Activated CD4-positive, alpha-beta T cell treated with anti-CD3 and anti-CD28 coated beads, Interleukin-2, amount 10 ng/mL, durations not matched to agents 24 days and 14 days (primary cell): ENCODE measurements around the gene CACNA1A. TPM values are rescaled to one million over a fixed set of nuclear protein-coding genes. Genes with fewer than 3 reads are reported as not detected.

Experiments
- DNase-seq: peaks from one replicate; pipeline ENCODE4 v3.0.0; 2022
- H3K27ac Mint-ChIP-seq: one replicate; pipeline ENCODE4 v1.8.0; 2022; ENCODE audit warnings: mild to moderate bottlenecking, mixed read lengths
- H3K27me3 Mint-ChIP-seq: one replicate; pipeline ENCODE4 v1.8.0; 2022; ENCODE audit warnings: mixed read lengths
- H3K36me3 Mint-ChIP-seq: one replicate; pipeline ENCODE4 v1.8.0; 2022; ENCODE audit warnings: low read depth, mild to moderate bottlenecking, mixed read lengths
- H3K4me1 Mint-ChIP-seq: one replicate; pipeline ENCODE4 v1.8.0; 2021; ENCODE audit warnings: mixed read lengths
- H3K4me3 Mint-ChIP-seq: one replicate; pipeline ENCODE4 v1.8.0; 2022; ENCODE audit warnings: mild to moderate bottlenecking, moderate library complexity, mixed read lengths
- H3K9me3 Mint-ChIP-seq: one replicate; pipeline ENCODE4 v1.8.0; 2021; ENCODE audit warnings: mixed read lengths
- intact Hi-C: fragments of 100-400 bp; cut with micrococcal nuclease; formaldehyde crosslinking; loops from one replicate; pipeline ENCODE4 v1.15.1; 2023
- total RNA-seq: library from RNA; stranded (reverse); gene quantifications from 2 replicates; pipeline ENCODE4 v1.2.3, GENCODE V29; 2022

The CACNA1A gene
- total RNA-seq, 1 donor from 2014 or later, result 0.28 TPM

DNA sequence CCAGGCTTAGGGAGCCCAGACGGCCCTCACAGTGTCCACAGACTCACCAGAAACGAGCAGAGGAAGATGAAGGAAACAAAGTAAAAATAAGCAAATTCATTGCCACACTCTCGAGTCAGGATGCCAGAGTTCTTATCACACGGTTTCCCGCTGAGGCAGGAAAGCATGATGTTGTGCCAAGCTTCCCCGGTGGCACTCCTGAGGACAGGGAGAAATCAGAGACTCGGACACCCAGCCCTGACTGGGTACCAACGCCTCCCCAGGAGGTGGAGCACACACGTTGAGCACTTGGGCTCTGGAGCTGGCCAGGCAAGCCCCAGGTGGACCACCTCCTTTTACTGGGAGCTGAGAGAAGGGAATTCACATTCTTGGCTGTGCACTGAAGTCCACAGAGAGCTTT lies 274.6 kb downstream of the CACNA1A start:
- Mint-ChIP-seq H3K9me3 (peaks cover 5% of the 10 kb centered on the region), H3K4me3 (no peak overlapping the region), H3K36me3 (peaks cover 2% of the 10 kb centered on the region), H3K27ac (no peak overlapping the region), H3K4me1 (peaks cover 6% of the 10 kb centered on the region), H3K27me3 (peaks cover 9% of the 10 kb centered on the region)
- intact Hi-C loops, result no loop called here
- DNase-seq, result no peak

DNA sequence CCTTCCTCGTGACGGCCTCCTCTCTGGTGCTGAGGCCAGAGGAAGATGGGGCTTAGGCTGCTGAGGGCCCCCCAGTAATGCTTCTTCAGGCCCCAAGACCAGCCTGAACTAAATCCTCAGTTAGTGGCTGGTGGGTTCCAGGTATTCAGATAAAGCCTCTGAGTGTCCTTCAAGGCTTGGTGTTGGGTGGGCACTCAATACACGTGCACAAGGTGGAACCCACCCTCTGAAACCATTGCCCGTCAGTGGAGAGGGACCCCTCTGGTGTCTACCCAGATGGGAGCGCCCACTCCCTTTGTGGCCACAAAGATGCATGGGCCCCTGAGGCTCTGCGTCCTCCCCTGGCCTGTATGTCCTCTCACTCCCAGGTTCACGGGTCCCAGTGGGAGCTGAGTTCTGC lies 277.0 kb downstream of the CACNA1A start:
- no peaks in the 10 kb centered on the region for H3K36me3 Mint-ChIP-seq
- DNase-seq, result no peak
- H3K4me3 Mint-ChIP-seq, result no peak overlapping the region
- H3K27ac Mint-ChIP-seq, result no peak overlapping the region
- no peaks in the 10 kb centered on the region for H3K9me3 Mint-ChIP-seq
- peaks cover 12% of the 10 kb centered on the region for H3K27me3 Mint-ChIP-seq
- H3K4me1 Mint-ChIP-seq, result peaks cover under 1% of the 10 kb centered on the region
- intact Hi-C loops, result no loop called here

DNA sequence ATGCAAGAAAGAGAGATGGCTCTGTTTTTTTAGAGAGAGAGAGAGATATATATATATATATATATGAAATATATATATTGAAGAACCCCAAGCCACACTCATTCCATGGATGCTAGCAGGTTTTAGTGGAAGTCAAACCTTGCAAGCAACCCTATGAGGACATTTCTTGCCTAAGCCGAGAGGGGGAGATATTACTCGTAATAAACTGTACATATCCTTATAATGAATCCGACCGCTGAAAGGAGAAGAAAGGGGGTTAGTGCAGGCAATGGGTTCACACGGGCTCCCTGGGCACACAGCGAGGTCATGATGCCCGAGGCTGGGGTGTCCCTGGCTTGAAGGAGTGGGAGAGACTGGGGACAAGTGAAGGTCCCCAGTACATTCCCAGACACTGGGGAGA lies 277.7 kb downstream of the CACNA1A start:
- no peaks in the 10 kb centered on the region for H3K36me3 Mint-ChIP-seq
- no peak overlapping the region for H3K27ac Mint-ChIP-seq
- no peaks in the 10 kb centered on the region for H3K4me1 Mint-ChIP-seq
- intact Hi-C loops, result no loop called here
- no peak for DNase-seq
- H3K27me3 Mint-ChIP-seq, result peaks cover 13% of the 10 kb centered on the region
- H3K9me3 Mint-ChIP-seq, result no peaks in the 10 kb centered on the region
- H3K4me3 Mint-ChIP-seq, result no peak overlapping the region

DNA sequence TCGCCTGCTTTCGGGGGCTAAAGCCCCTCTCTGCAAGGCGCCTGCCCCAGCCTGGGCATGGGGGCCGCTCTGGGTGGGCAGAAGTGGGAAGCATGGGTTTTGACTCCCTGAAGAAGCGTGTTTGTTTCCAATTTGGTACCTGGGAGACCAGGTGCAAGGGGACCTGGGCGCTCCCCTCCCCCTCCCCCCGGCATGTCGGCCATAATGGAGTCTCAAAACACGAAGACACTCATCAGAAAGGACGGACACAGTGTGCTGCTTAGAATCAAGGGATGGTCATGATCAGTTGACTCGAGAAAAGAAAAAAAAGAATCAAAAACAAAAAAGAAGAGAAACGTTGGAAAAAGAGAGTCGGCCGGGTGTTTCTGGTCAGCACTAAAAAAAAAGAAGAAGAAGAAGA lies 279.3 kb downstream of the CACNA1A start:
- no peak overlapping the region for H3K4me3 Mint-ChIP-seq
- no peaks in the 10 kb centered on the region for H3K4me1 Mint-ChIP-seq
- no peak for DNase-seq
- H3K27me3 Mint-ChIP-seq, result peaks cover 9% of the 10 kb centered on the region
- no peaks in the 10 kb centered on the region for H3K9me3 Mint-ChIP-seq
- no peaks in the 10 kb centered on the region for H3K36me3 Mint-ChIP-seq
- no peak overlapping the region for H3K27ac Mint-ChIP-seq
- intact Hi-C loops, result no loop called here

DNA sequence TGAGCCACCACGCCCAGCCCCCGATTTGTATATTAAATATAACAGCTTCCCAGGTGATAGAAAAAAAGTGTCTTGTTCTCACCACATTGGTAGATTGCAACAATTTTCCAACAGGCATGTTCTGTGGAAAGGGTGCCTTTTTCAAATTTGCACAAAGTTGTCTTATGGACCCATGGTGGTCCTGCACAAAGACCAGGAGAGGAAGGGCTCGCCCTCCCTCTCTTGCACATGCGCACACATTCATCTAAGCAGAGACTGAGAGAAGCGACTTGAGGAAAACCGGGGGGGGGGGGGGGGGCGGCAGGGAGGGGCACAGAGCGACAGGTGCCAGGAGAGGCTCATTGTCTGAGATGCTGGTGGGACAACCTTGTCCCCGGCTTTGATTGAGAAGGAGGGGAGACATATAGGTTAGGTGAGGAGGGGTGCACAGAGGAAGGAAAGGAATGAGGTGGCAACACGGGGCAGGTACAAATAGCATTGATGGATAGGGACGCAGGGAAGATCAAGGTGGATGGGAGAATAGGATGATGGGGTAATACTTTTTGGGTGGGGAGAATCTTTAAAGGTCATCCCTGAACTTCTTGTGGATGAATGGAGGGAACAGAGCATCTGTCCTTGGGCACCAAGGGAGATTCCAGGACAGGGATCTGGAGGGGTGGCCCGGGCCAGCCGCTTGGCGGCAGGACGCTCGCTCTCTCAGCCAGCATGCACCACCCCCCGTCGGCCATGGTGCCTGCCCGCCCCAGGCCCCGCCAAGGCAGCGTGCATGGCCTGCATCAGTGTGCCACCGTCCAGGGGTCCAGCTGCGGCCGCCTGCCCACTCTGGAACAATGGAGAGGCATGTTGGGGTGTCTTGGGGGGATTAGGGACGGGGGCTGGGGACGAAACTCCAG lies 280.1 kb downstream of the CACNA1A start:
- Mint-ChIP-seq H3K4me1 (no peaks in the 10 kb centered on the region), H3K4me3 (no peak overlapping the region), H3K27ac (no peak overlapping the region), H3K36me3 (no peaks in the 10 kb centered on the region), H3K27me3 (peaks cover 11% of the 10 kb centered on the region), H3K9me3 (no peaks in the 10 kb centered on the region)
- intact Hi-C loops, result no loop called here
- DNase-seq, result no peak

DNA sequence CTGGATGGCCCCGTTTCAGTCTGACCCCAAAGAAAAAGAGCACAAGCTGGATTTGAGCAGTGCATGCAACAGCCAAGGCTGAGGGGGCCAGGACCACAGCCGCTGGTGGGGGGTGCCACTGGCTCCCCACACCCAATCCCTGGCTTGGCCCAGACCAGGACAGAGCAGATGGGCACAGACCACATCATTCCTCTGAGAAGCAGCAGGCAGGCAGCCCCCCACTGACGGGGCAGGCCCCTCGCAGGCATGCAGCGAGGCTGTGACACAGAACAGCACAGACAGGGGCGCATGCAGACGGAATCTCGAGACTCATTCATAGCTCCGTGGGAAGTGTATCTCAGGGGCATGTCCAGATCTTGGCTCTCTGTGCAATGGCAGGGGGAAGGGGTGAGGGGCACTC lies 281.2 kb downstream of the CACNA1A start:
- no peak for DNase-seq
- H3K27ac Mint-ChIP-seq, result no peak overlapping the region
- peaks cover 9% of the 10 kb centered on the region for H3K27me3 Mint-ChIP-seq
- no peaks in the 10 kb centered on the region for H3K36me3 Mint-ChIP-seq
- H3K4me1 Mint-ChIP-seq, result peaks cover 4% of the 10 kb centered on the region
- no peaks in the 10 kb centered on the region for H3K9me3 Mint-ChIP-seq
- intact Hi-C loops, result no loop called here
- no peak overlapping the region for H3K4me3 Mint-ChIP-seq

DNA sequence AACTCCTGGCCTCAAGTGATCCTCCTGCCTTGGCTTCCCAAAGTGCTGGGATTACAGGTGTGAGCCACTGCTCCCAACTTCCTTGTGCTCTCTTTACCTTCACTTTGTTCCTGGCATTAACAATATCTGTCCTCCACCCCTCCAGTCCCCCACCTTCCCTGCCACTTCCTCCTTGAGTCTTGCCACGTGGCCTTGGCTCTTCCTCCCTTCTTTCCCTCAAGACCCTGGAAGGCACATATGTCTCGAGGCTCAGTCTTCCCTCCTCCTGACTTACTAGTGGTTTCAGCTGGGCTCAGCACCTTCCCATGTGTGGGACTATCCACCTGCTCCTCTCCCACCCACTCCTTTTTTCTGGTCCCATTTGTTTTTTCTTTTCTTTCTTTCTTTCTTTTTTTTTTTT lies 285.4 kb downstream of the CACNA1A start:
- no peak for DNase-seq
- H3K4me1 Mint-ChIP-seq, result peaks cover 9% of the 10 kb centered on the region
- H3K27me3 Mint-ChIP-seq, result peaks cover 4% of the 10 kb centered on the region
- intact Hi-C loops, result no loop called here
- H3K36me3 Mint-ChIP-seq, result no peaks in the 10 kb centered on the region
- H3K4me3 Mint-ChIP-seq, result no peak overlapping the region
- H3K27ac Mint-ChIP-seq, result peak overlapping the region; percentile 76
- H3K9me3 Mint-ChIP-seq, result no peaks in the 10 kb centered on the region

DNA sequence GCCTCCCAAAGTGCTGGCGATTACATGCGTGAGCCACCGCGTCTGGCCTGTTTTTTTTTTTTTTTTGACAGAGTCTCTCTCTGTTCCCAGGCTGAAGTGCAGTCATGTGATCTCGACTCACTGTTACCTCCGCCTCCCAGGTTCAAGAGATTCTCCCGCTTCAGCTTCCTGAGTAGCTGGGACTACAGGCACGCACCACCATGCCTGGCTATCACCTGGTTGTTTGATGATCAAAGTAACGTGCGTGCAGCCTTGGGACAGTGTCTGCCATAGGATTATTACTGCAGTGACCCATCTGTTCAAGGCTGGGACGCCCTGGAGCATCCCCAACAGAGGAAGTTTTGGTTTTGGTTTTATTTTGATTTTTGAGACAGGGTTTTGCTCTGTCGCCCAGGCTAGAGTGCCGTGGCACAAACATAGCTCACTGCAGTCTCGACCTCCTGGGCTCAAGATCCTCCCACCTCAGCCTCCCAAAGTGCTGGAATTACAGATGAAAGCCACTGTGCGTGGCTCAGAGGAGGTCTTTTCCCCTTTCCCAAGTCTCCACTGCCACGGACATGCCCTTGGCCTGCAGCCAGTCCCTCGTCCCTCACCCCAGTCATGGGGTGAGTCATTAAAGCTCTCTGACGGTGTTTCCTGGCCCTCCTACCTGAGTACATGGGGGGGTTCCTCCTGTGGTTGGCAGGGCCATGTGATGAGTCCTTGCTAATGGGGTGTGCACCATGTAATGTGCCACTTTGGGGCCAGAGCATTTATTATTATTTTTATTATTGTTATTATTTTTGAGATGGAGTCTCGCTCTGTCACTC lies 290.5 kb downstream of the CACNA1A start:
- H3K27me3 Mint-ChIP-seq, result no peaks in the 10 kb centered on the region
- intact Hi-C loops, result no loop called here
- DNase-seq, result peak; percentile 71
- H3K4me3 Mint-ChIP-seq, result peak overlapping the region; percentile 81
- no peaks in the 10 kb centered on the region for H3K36me3 Mint-ChIP-seq
- no peaks in the 10 kb centered on the region for H3K9me3 Mint-ChIP-seq
- peaks cover 18% of the 10 kb centered on the region for H3K4me1 Mint-ChIP-seq
- peak overlapping the region; percentile 85 for H3K27ac Mint-ChIP-seq

DNA sequence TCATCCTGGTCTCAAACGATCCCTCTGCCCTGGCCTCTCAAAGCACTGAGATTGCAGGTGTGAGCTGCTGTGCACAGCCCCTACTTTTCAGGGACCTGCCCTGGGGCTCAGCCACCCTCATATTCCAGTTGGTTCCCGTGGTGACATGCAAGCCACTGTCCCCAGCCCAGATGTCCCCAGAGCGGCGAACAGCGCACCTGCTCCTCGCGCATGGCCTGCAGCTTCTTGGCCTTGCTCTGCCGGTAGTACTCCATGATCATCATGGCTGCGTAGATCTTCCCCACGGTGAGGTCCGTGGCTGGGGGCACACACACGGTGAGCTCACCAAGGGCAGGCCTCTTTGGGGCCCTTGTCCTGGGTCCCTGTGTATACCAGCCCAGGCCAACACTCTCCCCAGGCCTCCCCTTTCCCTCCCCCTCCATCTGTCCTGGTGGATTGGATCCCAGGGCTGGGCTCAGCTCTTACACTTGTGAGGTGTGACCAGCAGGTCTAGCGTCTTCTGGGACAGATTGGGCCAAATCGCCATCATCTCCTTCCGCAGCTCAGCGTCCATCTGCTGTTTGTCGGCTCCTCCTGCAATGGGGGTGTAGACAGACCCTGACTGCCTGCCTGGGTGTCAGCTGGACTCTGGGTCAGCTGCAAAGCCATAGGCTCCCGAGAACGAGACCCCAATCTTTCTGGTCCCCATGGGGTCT lies 292.1 kb downstream of the CACNA1A start:
- DNase-seq, result no peak
- Mint-ChIP-seq H3K27ac (no peak overlapping the region), H3K9me3 (no peaks in the 10 kb centered on the region), H3K36me3 (no peaks in the 10 kb centered on the region), H3K4me1 (peaks cover 18% of the 10 kb centered on the region), H3K27me3 (no peaks in the 10 kb centered on the region), H3K4me3 (no peak overlapping the region)
- intact Hi-C loops, result no loop called here

DNA sequence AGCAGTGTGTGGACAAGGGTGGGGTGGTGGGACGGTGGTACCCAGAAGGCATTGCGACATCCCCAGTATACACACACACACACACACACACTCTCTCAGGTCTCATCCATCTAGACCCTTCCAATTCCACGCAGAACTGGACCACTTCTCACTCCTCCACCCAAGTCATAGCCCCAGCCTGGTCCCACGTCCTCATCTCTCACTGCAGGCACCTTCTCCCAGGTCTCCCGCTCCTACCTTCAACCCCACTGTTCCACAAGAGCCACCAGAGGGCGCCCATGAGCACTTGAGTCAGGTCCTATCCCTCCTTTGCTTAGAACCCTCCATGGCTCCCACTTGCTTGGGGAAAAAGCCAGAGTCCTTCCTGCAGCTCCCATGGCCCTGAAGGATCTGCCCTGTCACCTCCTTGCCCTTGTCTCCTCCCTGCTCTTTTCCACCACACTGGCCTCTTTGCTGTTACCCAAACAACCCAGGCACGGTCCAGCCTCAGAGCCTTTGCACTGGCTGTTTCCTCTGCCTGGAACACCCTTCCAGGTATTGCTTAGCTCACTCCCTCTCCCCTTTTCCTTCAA lies 293.4 kb downstream of the CACNA1A start:
- peak; percentile 91 for DNase-seq
- Mint-ChIP-seq H3K4me1 (peaks cover 23% of the 10 kb centered on the region), H3K36me3 (no peaks in the 10 kb centered on the region), H3K9me3 (no peaks in the 10 kb centered on the region), H3K27ac (peak overlapping the region; percentile 64), H3K27me3 (no peaks in the 10 kb centered on the region), H3K4me3 (no peak overlapping the region)
- intact Hi-C loops, result no loop called here

DNA sequence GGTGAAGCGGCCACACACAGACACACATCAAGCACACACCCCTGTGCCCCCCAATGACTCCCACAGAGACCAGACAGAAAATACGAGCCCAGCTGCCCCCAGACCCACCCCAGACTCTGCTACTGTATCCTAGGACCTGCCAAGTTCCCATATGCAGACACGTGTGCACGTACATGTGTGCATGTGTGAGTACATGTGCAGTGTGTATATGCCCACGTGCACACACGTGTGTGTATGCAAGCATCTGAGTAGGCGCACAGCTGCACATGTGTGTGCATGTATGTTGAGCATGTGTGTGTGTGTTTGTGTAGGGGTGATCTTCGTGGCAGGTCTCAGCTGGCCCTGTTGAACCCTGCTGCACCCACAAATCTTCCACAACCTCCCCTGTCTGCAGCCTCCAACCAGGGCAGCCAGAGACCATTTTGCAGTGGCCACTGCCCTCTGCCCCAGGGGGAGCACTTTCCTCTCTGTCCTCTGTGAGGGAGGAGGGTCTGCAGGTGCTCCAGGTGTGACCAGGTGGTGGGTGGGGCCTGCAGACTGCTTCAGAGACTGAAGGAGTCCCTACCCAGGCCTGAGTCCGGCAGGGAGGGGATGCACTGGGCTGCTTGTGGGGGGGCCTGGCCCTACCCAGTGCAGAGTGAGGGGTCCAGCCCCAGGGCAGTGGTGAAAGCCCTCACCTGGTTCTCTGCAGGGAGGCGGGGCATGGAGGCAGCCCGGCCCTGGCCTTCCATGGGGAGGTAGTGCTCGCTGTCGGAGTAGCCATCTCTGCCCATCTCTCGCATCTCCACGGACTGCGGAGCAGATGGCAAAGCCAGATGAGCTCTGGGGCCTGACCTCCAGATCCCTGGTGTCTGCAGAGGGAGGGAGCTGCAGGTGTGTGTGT lies 294.6 kb downstream of the CACNA1A start:
- Mint-ChIP-seq H3K27ac (no peak overlapping the region), H3K4me1 (peaks cover 21% of the 10 kb centered on the region), H3K9me3 (no peaks in the 10 kb centered on the region), H3K4me3 (no peak overlapping the region), H3K27me3 (no peaks in the 10 kb centered on the region), H3K36me3 (no peaks in the 10 kb centered on the region)
- intact Hi-C loops, result no loop called here
- DNase-seq, result no peak

DNA sequence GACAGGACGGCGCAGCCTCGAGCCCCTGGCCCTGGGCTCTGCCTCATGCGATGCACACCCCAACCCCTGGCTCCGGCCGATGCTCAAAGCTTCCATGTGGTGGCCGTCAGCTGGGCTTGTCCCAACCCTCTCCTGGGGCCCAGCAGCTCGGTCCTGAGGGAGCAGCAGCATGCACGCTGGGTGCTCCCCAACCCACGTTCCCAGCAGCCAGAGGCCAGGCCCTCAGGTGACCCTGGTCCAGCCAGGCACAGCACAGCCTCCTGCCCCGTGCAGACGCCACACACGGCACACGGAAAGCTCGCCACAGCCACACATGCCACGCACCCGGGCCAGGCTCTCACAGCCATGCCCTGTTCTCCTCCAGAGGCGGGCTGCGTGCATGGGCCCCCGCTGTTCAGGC lies 295.3 kb downstream of the CACNA1A start:
- Mint-ChIP-seq H3K36me3 (no peaks in the 10 kb centered on the region), H3K9me3 (no peaks in the 10 kb centered on the region), H3K27me3 (no peaks in the 10 kb centered on the region), H3K4me3 (no peak overlapping the region), H3K27ac (no peak overlapping the region), H3K4me1 (peaks cover 21% of the 10 kb centered on the region)
- intact Hi-C loops, result no loop called here
- no peak for DNase-seq

DNA sequence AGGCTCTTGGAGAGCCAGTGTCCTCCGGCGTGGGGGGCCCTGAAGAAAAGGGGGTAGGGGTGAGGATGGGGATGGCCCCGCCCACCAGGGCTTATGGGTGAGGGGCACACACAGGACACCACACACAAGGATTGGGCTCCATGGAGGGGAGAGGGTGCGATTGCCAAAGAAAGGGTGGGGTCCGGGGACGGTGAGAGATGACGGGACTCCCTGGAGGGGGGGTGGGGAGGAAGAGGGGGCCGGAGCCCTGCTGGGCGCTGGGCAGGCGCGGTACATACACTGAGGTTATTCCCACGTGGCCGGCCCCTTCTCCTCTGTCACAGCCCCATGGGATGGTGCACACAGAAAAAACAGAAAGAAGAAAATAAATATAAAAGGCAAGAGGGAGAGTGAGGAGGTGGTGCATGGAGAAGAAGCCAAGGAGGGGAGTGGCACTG lies 295.9 kb downstream of the CACNA1A start:
- Mint-ChIP-seq H3K36me3 (no peaks in the 10 kb centered on the region), H3K4me3 (no peak overlapping the region), H3K27me3 (no peaks in the 10 kb centered on the region), H3K9me3 (no peaks in the 10 kb centered on the region), H3K27ac (peak overlapping the region; percentile 78), H3K4me1 (peaks cover 15% of the 10 kb centered on the region)
- DNase-seq, result no peak
- intact Hi-C loops, result no loop called here
